HG02870 (cell line): ENCODE measurements around the gene SCAPER.
"Not testable (repeated sequence)": the region's sequence is repeated elsewhere in the genome, so short reads cannot be mapped to it uniquely, and the experiment has no call there.

Experiments used
- ATAC-seq: cut with Tn5 transposase; IDR thresholded peaks from one replicate; pipeline ENCODE4 v1.9.1; 2021; ENCODE audit warnings: mild to moderate bottlenecking, moderate library complexity; ENCODE audit not compliant: unreplicated experiment

The SCAPER gene

GRCh38 chr15:76439542-76439941, 465.6 kb downstream of the SCAPER start:
- no peak for ATAC-seq

GRCh38 chr15:76433798-76434400, 471.2 kb downstream of the SCAPER start:
- no peak for ATAC-seq

GRCh38 chr15:76433036-76433435, 472.1 kb downstream of the SCAPER start:
- ATAC-seq: not testable (repeated sequence)

- no peak for ATAC-seq
Measured at GRCh38 chr15:76432604-76433003, 472.5 kb downstream of the SCAPER start.

- ATAC-seq: no peak
Measured at GRCh38 chr15:76431971-76432370, 473.2 kb downstream of the SCAPER start.

GRCh38 chr15:76430711-76431110, 474.4 kb downstream of the SCAPER start:
- not testable (repeated sequence) for ATAC-seq

- no peak for ATAC-seq
Measured at GRCh38 chr15:76429661-76430060, 475.5 kb downstream of the SCAPER start.

- ATAC-seq: no peak
Measured at GRCh38 chr15:76426941-76427340, 478.2 kb downstream of the SCAPER start.

- ATAC-seq: no peak
Measured at GRCh38 chr15:76418352-76419140, 486.6 kb downstream of the SCAPER start.

- ATAC-seq: no peak
Measured at GRCh38 chr15:76401285-76401684, 503.9 kb downstream of the SCAPER start.

GRCh38 chr15:76398317-76399104, 506.6 kb downstream of the SCAPER start:
- no peak for ATAC-seq

GRCh38 chr15:76393614-76394013, 511.5 kb downstream of the SCAPER start:
- no peak for ATAC-seq

- ATAC-seq: no peak
Measured at GRCh38 chr15:76391847-76392246, 513.3 kb downstream of the SCAPER start.

- no peak for ATAC-seq
Measured at GRCh38 chr15:76391309-76391708, 513.8 kb downstream of the SCAPER start.

- no peak for ATAC-seq
Measured at GRCh38 chr15:76390571-76390970, 514.6 kb downstream of the SCAPER start.

- no peak for ATAC-seq
Measured at GRCh38 chr15:76386926-76387325, 518.2 kb downstream of the SCAPER start.

- ATAC-seq: no peak
Measured at GRCh38 chr15:76386178-76386577, 519.0 kb downstream of the SCAPER start.

- ATAC-seq: no peak
Measured at GRCh38 chr15:76384409-76384808, 520.7 kb downstream of the SCAPER start.

GRCh38 chr15:76382987-76383728, 522.0 kb downstream of the SCAPER start:
- ATAC-seq: no peak

- no peak for ATAC-seq
Measured at GRCh38 chr15:76381366-76381765, 523.8 kb downstream of the SCAPER start.

GRCh38 chr15:76380249-76380648, 524.9 kb downstream of the SCAPER start:
- ATAC-seq: no peak
